Naive B cell (primary cell): ENCODE results near the gene CDKAL1. TPM values are rescaled to one million over a fixed set of nuclear protein-coding genes. Genes with fewer than 3 reads are reported as not detected.
A peak's percentile ranks its signal among the peaks of the same experiment; 100 is the strongest.

Source experiments
- ATAC-seq, 2 donors: fragments of 150-1000 bp; cut with Tn5 transposase; 2 replicates each; pipeline ENCODE4 v1.10.0; 2021; ENCODE audit warnings: low read depth in 2 of 2, mild to moderate bottlenecking in 2 of 2, moderate library complexity in 2 of 2
- DNase-seq: peaks from one replicate; pipeline ENCODE4 v3.0.0; 2022
- H3K27ac Mint-ChIP-seq, 6 donors: one replicate each; pipeline ENCODE4 v1.8.0; 2020 to 2022; ENCODE audit warnings: mild to moderate bottlenecking in 6 of 6, mixed read lengths in 6 of 6, moderate library complexity in 5 of 6, inconsistent platforms in 2 of 6
- H3K27me3 Mint-ChIP-seq, 3 donors: one replicate each; pipeline ENCODE4 v1.8.0; 2021 to 2022; ENCODE audit warnings: mixed read lengths in 3 of 3, mild to moderate bottlenecking in 1 of 3
- H3K36me3 Mint-ChIP-seq, 2 donors: one replicate each; pipeline ENCODE4 v1.8.0; 2020 to 2022; ENCODE audit warnings: mixed read lengths in 2 of 2, inconsistent platforms in 1 of 2, mild to moderate bottlenecking in 1 of 2
- H3K4me1 Mint-ChIP-seq, 3 donors: one replicate each; pipeline ENCODE4 v1.8.0; 2020 to 2022; ENCODE audit warnings: mixed read lengths in 3 of 3, inconsistent platforms in 1 of 3, mild to moderate bottlenecking in 1 of 3, moderate library complexity in 1 of 3
- H3K4me3 Mint-ChIP-seq, 8 donors: one replicate each; pipeline ENCODE4 v1.8.0; 2020 to 2022; ENCODE audit warnings: mild to moderate bottlenecking in 8 of 8, mixed read lengths in 8 of 8, moderate library complexity in 8 of 8, inconsistent platforms in 2 of 8
- H3K9me3 Mint-ChIP-seq, 7 donors: one replicate each; pipeline ENCODE4 v1.8.0; 2020 to 2022; ENCODE audit warnings: mixed read lengths in 7 of 7, mild to moderate bottlenecking in 5 of 7, inconsistent platforms in 2 of 7, moderate library complexity in 1 of 7
- polyA plus RNA-seq, 6 donors: library from polyadenylated mRNA; unstranded; fragments of 300-500 nt; fragmentation: Illumina TruSeq; gene quantifications; one replicate each; pipeline ENCODE4 v1.2.3, GENCODE V29; 2021; ENCODE audit warnings: low read depth in 6 of 6

The CDKAL1 gene
- polyA plus RNA-seq, 6 donors from 2014 or later = 27.0 to 40.2 (median 33.6) TPM

DNA sequence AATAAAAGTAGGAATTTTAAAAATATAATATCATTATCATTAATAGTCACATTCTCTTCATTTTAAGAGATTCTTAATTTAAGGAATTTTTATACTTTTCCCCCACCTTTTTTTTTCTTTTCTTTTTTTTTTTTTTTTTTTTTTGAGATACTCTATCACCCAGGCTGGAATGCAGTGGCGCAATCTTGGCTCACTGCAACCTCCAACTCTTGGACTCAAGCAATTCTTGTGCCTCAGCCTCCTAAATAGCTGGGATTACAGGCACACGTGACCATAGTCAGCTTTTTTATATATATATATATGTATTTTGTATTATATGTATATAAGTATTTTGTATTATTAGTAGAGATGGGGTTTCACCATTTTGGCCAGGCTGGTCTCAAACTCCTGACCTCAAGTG, 457.7 kb downstream of the CDKAL1 start:
- H3K27me3 Mint-ChIP-seq = no peaks in the 10 kb centered on the region

DNA sequence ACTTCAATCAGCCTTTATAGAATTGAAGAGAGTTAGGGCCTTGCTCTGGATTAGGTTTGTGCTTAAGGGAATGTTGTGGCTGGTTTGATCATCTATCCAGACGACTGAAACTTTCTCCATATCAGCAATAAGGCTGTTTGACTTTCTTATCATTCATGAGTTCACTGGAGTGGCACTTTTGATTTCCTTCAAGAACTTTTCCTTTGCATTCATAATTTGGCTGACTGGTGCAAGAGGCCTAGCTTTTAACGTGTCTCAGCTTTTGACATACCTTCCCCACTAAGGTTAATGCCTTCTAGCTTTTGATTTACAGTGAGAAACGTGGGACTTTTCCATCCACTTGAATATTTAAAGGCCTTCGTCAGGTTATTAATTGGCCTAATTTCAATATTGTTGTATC, 461.8 kb downstream of the CDKAL1 start:
- Mint-ChIP-seq H3K36me3 (peaks cover 10 to 30% of the 10 kb centered on the region in 2 donors), H3K9me3 (peaks cover 0 to 4% (median 0%) of the 10 kb centered on the region in 7 donors), H3K27me3 (no peaks in the 10 kb centered on the region), H3K27ac (peak overlapping the region in 1 of 6 donors; percentile 2), H3K4me3 (no peak overlapping the region), H3K4me1 (peaks cover 6 to 26% (median 8%) of the 10 kb centered on the region in 3 donors)
- no peak for ATAC-seq
- DNase-seq = no peak

More for the DNA sequence above, 457.7 kb downstream of the CDKAL1 start:
- ATAC-seq (no peak), DNase-seq (no peak)
- Mint-ChIP-seq H3K4me3 (no peak overlapping the region), H3K36me3 (peaks cover 20 to 32% of the 10 kb centered on the region in 2 donors), H3K27ac (no peak overlapping the region), H3K9me3 (peaks cover 0 to 8% (median 0%) of the 10 kb centered on the region in 7 donors), H3K4me1 (peaks cover 0 to 5% (median 2%) of the 10 kb centered on the region in 3 donors)

DNA sequence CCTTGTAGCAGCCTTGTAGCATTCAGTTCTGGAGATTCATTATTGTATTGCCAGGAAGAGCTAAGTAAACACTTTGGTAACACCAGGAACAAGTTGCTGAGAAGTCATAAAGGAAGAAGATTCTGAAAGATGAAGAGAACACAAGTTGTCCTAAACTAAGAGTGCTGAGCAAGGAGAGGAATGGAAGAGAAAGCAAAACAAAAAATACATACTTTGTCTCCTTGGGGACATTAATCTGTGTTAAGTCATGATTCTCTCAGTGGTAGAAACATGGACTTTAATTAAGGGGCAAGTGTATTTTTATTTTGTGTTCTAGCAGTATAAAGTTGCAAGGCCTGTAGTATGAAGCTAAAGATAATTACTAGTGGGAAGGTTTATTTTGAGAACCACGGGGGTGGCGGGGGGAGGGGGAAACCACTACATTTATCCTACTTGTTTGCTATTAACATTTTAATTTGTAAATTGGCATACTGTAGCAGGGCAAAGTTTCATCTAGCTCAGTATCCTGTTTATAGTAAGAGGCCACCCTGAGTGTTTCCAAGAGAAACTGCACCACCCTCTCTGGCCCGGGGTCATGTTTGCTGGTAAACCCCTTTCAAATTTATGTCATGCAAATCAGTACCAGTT, 463.0 kb downstream of the CDKAL1 start:
- Mint-ChIP-seq H3K9me3 (peaks cover 0 to 4% (median 0%) of the 10 kb centered on the region in 7 donors), H3K36me3 (peaks cover 14 to 32% of the 10 kb centered on the region in 2 donors)
- no peak for ATAC-seq

GRCh38 chr6:20997770-20998147, 463.5 kb downstream of the CDKAL1 start:
- H3K9me3 Mint-ChIP-seq = peaks cover 0 to 4% (median 0%) of the 10 kb centered on the region in 7 donors
- no peak for DNase-seq

More for the DNA sequence above, 463.0 kb downstream of the CDKAL1 start:
- H3K27me3 Mint-ChIP-seq = no peaks in the 10 kb centered on the region
- peak overlapping the region in 1 of 6 donors; percentile 17 for H3K27ac Mint-ChIP-seq
- no peak for DNase-seq
- no peak overlapping the region for H3K4me3 Mint-ChIP-seq
- peaks cover 6 to 26% (median 8%) of the 10 kb centered on the region in 3 donors for H3K4me1 Mint-ChIP-seq

GRCh38 chr6:20998748-20999448, 464.6 kb downstream of the CDKAL1 start:
- ATAC-seq = no peak
- DNase-seq = no peak
- H3K9me3 Mint-ChIP-seq = peaks cover 0 to 4% (median 0%) of the 10 kb centered on the region in 7 donors
- H3K4me1 Mint-ChIP-seq = peaks cover 10 to 36% (median 21%) of the 10 kb centered on the region in 3 donors
- H3K27me3 Mint-ChIP-seq = no peaks in the 10 kb centered on the region
- peaks cover 14 to 29% of the 10 kb centered on the region in 2 donors for H3K36me3 Mint-ChIP-seq
- H3K4me3 Mint-ChIP-seq = no peak overlapping the region
- peak overlapping the region in 3 of 6 donors; percentile 33 to 41 (median 35) for H3K27ac Mint-ChIP-seq

More at GRCh38 chr6:20997770-20998147, 463.5 kb downstream of the CDKAL1 start:
- ATAC-seq = no peak
- Mint-ChIP-seq H3K27me3 (no peaks in the 10 kb centered on the region), H3K27ac (peak overlapping the region in 2 of 6 donors; percentile 31 to 64), H3K36me3 (peaks cover 14 to 32% of the 10 kb centered on the region in 2 donors), H3K4me3 (no peak overlapping the region), H3K4me1 (peaks cover 6 to 26% (median 10%) of the 10 kb centered on the region in 3 donors)

DNA sequence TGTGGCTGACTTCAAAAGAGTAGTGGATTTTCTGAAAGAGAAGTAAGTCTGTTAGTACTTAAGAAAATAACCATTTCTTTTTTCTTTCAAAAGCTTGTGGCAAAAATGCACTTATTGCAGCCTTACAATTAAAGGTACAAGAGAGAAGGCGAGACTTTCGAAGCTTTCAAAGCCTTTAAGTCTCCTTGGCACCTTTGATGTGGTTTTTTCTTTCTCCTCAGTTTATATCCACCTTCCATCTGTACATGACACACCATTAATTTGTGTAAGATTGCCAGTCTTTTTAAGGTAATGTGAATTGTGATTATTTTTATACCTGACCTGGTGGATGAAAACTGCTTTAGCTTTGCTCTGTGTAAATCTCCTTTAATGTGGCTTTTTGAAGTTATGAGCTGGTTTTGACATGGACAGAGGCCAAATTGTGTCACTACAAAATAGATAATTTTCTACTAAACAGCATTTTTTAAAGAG, 466.1 kb downstream of the CDKAL1 start:
- Mint-ChIP-seq H3K4me1 (peaks cover 18 to 50% (median 26%) of the 10 kb centered on the region in 3 donors), H3K4me3 (no peak overlapping the region), H3K27me3 (no peaks in the 10 kb centered on the region), H3K36me3 (peaks cover 8 to 17% of the 10 kb centered on the region in 2 donors), H3K27ac (peak overlapping the region in 2 of 6 donors; percentile 34 to 71), H3K9me3 (no peaks in the 10 kb centered on the region)
- DNase-seq = no peak
- ATAC-seq = no peak

DNA sequence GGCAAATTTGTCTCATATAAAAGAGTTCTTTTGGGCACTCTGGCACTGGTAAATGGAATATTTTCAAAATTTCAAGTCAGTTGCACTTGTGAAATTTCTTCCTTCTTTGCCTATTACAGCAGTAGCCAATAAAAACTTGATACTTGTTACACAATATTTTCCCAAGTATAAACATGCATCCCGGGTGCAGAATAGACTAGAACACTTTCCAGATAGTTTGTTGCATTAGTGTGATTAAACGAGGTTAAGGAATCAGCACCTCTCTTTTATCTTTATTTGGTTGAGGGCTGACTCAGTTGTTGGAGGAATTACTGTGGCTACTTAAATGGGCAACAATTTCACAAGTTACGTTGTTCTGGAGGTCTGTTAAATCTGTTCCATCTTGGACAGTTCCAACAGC, 467.5 kb downstream of the CDKAL1 start:
- no peak for DNase-seq
- Mint-ChIP-seq H3K27ac (peak overlapping the region in 1 of 6 donors; percentile 11), H3K4me1 (peaks cover 28 to 57% (median 33%) of the 10 kb centered on the region in 3 donors), H3K4me3 (no peak overlapping the region), H3K36me3 (peaks cover 6 to 10% of the 10 kb centered on the region in 2 donors), H3K27me3 (no peaks in the 10 kb centered on the region), H3K9me3 (no peaks in the 10 kb centered on the region)
- no peak for ATAC-seq

DNA sequence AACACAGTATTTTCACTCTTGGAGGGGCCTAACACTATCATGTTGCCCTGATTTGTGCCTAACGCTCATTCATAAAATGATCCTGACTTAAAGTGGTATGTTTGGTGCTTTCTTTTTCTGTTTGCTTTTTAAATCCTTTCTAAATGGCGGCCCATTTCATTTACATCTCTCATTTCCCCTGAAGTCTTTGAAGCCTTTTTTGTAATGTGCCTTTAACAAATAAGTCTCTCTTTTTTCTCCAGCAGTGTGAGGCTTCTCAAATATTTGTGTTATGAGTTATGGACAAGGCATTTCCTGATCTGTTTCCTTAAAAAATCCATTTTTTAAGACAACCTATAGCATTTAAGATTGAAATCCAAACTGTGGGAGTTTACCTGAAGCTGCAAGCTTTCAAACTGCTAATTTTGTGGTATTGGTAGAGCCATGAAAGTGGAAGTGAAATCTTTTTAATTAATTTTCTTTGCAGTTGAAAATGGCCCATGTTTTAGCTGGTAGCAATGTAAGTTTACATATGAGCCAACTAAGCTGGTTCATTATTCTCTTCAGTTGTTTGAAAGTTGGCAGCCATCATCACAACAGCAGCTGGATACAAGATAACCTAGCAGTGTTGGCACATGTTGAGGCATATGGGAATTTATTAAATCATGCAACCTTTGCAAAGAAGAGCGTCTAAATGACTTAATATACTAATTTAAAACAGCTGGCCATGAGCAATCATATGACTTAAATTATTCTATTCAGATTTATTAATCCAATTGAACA, 469.7 kb downstream of the CDKAL1 start:
- H3K4me3 Mint-ChIP-seq = peak overlapping the region; percentile 8 to 84 (median 53)
- H3K27ac Mint-ChIP-seq = peak overlapping the region; percentile 58 to 85 (median 84)
- no peaks in the 10 kb centered on the region for H3K27me3 Mint-ChIP-seq
- peak; percentile 25 for DNase-seq
- H3K4me1 Mint-ChIP-seq = peaks cover 22 to 38% (median 29%) of the 10 kb centered on the region in 3 donors
- H3K9me3 Mint-ChIP-seq = no peaks in the 10 kb centered on the region
- H3K36me3 Mint-ChIP-seq = peaks cover 6 to 10% of the 10 kb centered on the region in 2 donors
- ATAC-seq = peak; percentile 60 to 66

DNA sequence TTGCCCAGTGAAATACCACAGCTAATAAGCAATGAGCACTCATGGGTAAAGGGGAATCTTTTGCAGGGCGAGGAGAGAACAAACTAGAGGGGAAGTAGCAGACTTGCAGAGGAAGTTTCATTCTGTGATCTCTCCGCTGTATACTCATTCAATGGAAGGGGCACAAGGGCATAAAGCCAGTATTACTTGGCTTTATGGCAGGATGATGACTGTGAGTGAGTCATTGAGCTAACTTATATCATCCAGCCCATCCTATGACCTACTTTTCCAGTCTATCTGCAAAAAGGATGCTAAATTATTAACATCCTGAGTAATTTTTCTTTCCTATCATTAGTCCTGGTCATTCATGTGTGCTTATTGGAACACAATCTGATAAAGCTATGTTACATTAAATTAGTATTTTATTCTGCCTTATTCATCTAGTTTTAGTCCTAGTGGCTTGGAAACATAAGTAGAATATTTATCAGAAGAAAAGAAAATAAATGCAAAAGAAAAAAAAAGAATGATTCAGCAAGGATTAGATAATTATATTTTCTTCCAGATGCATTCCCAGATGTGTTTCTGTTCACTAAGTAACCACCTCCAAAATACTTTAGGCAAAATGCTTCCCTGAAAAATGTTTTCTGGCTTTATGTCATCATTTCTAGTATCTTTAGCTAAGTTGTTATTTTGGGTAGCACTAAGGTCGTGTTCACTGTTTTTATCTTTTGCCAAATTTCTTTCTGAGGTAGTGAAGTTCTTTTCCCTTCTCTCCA, 471.7 kb downstream of the CDKAL1 start:
- Mint-ChIP-seq H3K36me3 (peaks cover 5 to 7% of the 10 kb centered on the region in 2 donors), H3K27me3 (no peaks in the 10 kb centered on the region), H3K9me3 (peaks cover 0 to 3% (median 0%) of the 10 kb centered on the region in 7 donors), H3K27ac (peak overlapping the region in 1 of 6 donors; percentile 54), H3K4me1 (peaks cover 22 to 35% (median 25%) of the 10 kb centered on the region in 3 donors), H3K4me3 (peak overlapping the region in 5 of 8 donors; percentile 6 to 44 (median 31))
- ATAC-seq = peak; percentile 89 to 94
- peak; percentile 31 for DNase-seq

DNA sequence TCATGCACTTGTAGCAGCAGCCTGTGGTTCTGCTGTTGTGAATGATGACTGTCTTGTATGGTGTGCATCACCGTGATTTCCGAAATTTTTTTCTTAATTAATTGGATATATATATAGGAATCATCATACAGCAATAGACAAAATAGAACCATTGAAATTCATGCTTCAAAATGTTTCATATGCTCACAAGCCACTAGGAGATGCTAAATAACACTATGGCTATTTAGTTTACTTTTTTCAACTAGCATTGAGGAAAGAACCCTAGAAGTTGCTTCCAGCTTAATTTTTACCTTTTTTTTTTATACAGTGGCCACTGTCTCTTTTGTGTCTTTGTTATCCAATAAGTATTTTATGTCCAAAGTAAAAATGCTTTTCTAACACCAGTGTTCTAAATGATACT, 485.4 kb downstream of the CDKAL1 start:
- no peak overlapping the region for H3K27ac Mint-ChIP-seq
- peaks cover 17 to 21% (median 19%) of the 10 kb centered on the region in 3 donors for H3K4me1 Mint-ChIP-seq
- no peak overlapping the region for H3K4me3 Mint-ChIP-seq
- no peaks in the 10 kb centered on the region for H3K27me3 Mint-ChIP-seq
- DNase-seq (no peak), ATAC-seq (no peak)
- H3K9me3 Mint-ChIP-seq = peaks cover 0 to 4% (median 0%) of the 10 kb centered on the region in 7 donors
- H3K36me3 Mint-ChIP-seq = no peaks in the 10 kb centered on the region

- peak overlapping the region in 5 of 8 donors; percentile 11 to 72 (median 48) for H3K4me3 Mint-ChIP-seq
- peaks cover 3 to 11% of the 10 kb centered on the region in 2 donors for H3K36me3 Mint-ChIP-seq
- H3K9me3 Mint-ChIP-seq = peaks cover 0 to 5% (median 0%) of the 10 kb centered on the region in 7 donors
- no peaks in the 10 kb centered on the region for H3K27me3 Mint-ChIP-seq
- peak overlapping the region; percentile 48 to 90 (median 62) for H3K27ac Mint-ChIP-seq
- peaks cover 18 to 25% (median 19%) of the 10 kb centered on the region in 3 donors for H3K4me1 Mint-ChIP-seq
- ATAC-seq (peak; percentile 80 to 87), DNase-seq (peak; percentile 42)
These were observed 488.3 kb downstream of the CDKAL1 start for GRCh38 chr6:21022343-21023107.

DNA sequence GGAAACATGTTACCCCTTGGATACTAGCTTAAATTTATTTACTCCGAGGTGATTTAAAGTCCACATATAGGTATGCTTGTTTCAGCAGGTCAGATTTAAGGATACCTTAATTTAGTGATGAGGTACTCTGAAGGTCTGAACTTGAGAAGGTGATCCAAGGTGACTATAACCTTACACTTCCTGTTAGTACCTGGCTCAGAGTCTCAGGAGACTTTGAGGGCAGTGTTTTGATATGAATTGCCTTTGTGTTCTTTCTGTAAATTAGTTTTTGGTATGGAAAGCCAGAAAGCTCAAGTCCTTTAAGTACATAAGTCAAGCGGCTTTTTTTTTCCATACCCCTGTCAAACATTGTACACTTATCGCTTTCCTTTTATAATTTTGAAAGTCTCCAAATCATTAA, 489.0 kb downstream of the CDKAL1 start:
- H3K36me3 Mint-ChIP-seq = peaks cover 5 to 14% of the 10 kb centered on the region in 2 donors
- H3K27me3 Mint-ChIP-seq = no peaks in the 10 kb centered on the region
- DNase-seq (no peak), ATAC-seq (no peak)
- H3K27ac Mint-ChIP-seq = peak overlapping the region in 3 of 6 donors; percentile 39 to 48 (median 47)
- H3K4me3 Mint-ChIP-seq = peak overlapping the region in 1 of 8 donors; percentile 10
- peaks cover 18 to 25% (median 19%) of the 10 kb centered on the region in 3 donors for H3K4me1 Mint-ChIP-seq
- H3K9me3 Mint-ChIP-seq = peaks cover 0 to 5% (median 0%) of the 10 kb centered on the region in 7 donors
